ENCODE data around the gene B4GALT4.
"Not testable (repeated sequence)": the region's sequence is repeated elsewhere in the genome, so short reads cannot be mapped to it uniquely, and the experiment has no call there.

B4GALT4 gene

GRCh38 chr3:119195911-119196310 lies 44.8 kb downstream of the B4GALT4 start:
- no peak for DNase-seq (ENCODE audit: low read depth)

DNA sequence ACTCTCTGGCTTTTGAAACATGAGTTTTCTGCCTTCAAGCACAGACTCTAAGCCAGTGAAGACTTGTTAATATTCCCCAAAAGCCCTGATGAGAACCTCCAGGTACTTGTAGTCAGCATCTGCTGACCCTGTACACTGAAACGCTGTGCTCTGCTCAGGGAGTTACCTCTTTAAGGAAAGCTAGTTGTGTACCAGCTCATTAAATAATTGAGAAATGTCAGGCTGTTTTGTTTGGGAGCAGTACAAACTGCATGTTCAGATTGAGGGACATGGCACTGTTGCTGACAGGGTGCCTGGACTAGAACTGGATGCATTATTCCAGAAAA lies 45.6 kb downstream of the B4GALT4 start:
- DNase-seq (ENCODE audit: low read depth): no peak

- no peak for DNase-seq (ENCODE audit: low read depth)
Observed at GRCh38 chr3:119194237-119195150, 46.2 kb downstream of the B4GALT4 start.

DNA sequence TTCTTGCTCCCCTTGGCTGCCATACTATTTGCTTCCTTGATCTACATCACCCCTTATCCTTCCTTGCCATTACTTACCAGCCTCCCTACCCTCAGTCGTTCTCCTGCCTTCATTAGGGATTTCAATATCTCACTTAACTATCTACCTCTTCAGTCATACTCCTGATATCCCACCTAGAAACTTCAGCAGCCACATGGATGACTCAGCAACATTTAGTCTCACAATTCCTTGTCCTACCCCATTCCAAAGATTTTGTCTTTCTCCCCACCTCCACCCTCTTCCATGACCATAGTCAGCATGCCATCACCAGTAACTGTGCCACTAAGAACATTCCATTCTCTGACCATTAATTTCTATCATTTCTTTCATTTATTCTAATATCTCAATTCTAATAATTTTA lies 48.9 kb downstream of the B4GALT4 start:
- DNase-seq (ENCODE audit: low read depth): no peak

DNA sequence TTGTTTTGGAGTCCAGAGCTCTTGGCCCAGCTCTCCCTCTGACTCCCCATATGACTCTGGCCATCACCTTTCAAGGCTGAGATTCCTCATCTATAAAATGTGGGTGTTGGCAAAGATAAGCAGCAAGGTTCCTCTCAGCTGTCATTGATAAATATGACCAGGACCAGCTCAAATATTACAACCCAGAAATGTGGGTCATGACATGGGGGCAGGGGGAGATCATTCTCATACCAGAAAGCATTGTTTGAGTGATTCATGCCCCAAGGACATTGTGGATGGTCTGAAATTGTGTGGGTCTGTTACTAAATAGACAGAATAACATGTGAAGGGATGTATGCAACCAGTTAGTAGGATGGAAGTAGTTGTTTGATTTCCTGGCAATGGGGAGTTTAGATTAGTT lies 53.4 kb downstream of the B4GALT4 start:
- DNase-seq (ENCODE audit: low read depth): no peak

DNA sequence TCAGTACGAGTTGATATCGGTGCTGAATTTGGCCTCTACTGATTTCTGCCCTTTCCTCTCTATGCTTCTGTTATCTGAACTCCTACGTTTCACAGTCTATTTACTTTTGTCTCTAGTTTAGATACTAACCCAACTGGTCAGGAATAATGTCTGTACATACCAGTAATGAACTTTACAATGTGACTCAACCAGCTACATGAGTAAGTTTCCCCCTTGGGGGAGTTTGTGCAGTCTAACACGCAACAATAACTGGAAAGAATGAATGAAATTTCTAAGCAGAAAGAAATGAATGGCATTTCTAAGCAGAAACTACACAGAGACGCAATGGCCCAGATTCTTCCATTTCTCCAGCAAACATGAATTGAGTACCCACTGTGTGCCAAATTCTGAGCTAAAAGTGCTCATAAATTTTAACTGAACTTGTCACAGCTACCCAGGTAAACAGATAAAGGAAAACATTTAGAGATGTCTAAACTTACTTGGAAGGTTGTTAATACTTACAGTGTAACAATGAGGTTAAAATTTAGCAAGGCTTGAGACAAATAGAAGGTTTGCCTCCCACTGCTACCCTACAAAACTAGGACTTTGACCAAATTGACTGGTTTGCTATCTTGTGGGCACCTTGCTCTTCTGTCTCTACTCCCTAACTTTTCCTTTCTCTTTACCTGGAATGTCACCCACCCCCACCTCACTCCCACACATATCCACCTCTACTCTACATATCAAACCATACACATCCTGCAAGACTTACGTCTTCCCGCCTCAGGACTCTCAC lies 55.7 kb downstream of the B4GALT4 start:
- no peak for DNase-seq (ENCODE audit: low read depth)

DNA sequence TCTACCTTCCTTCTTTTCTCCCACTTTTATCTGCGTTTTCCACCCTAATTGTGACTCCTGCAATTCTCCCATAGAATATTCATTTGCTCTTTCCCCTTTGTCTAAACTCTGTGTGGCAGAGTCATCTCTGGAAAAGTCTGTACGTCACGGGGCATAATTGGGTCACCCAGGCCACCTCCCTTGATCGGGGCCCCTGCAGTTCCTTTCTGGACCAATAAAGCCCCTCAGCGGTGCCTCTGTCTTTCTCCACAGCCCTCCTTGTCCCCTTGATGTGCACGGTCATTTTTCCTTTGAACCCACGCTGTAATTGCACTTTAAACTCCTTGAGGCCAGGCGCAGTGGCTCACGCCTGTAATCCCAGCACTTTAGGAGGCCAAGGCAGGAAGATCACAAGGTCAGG lies 56.6 kb downstream of the B4GALT4 start:
- DNase-seq (ENCODE audit: low read depth): no peak

GRCh38 chr3:119181765-119182164 lies 58.9 kb downstream of the B4GALT4 start:
- no peak for DNase-seq (ENCODE audit: low read depth)

DNA sequence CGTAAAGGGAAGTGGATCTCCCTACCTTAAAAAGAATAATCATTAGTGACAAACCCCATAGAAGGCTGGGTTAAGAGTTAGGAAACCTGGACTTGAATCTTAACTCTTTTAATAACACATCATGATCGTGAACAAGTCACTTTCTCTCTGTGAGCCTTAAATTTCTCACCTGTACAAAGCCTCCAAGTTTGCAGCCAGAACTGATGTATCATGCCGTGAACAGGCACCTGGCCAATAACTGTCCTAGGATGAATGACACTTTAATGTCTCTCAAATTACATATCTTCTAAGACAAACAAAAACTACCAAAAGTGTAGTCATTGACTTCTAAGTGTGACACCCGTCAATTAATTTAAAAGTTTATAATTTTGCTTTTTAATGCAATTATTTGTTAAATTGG lies 63.4 kb downstream of the B4GALT4 start:
- no peak for DNase-seq (ENCODE audit: low read depth)

GRCh38 chr3:119176778-119177177 lies 63.9 kb downstream of the B4GALT4 start:
- no peak for DNase-seq (ENCODE audit: low read depth)

- no peak for DNase-seq (ENCODE audit: low read depth)
Observed at GRCh38 chr3:119175872-119176756, 64.6 kb downstream of the B4GALT4 start.

DNA sequence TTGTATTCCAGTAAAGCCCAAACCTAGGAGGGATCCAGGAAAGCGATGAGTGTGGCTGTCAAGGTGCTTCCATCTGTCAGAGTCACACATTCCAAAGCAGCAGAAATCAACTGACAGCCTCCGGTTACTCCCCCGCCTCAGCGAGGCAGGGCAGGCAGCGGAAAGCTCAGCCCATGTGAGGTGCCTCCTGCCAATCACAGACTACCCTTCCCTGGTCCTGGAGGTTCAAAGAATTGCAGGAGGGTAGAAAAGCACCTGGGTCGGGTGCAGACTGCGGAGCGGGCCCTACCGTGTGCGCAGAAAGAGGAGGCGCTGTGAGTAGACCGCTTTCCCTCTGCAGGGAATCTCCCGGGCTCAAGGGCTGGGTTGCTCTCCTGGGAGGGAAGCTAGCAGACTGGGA lies 67.4 kb downstream of the B4GALT4 start, which contains the start of gene UPK1B:
Gene UPK1B, plus strand, starts transcription at position 274 of the 400 bp plus-strand sequence. CDS start 13,144 bp downstream, outside the sequence.
- no peak for DNase-seq (ENCODE audit: low read depth)

DNA sequence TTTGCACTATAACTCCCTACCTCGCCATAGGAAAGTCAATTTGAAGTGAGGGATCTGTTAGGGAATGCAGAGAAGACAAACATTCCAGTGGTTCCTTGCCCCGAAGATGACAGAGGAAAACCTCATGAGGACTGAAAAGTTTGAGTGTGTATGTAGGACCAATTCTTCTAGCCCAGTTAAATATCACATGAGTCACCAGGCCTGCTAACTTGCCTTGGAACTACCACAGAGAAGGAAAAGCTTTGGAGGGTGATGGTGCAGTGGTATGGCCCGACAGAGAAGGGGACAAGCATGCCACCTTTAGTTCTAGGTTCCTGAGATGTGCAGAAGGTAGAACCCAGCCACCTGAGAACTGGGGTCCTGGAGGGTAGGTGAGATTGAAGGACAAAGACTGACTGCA lies 69.9 kb downstream of the B4GALT4 start:
- no peak for DNase-seq (ENCODE audit: low read depth)

- not testable (repeated sequence) for DNase-seq (ENCODE audit: low read depth)
Observed at GRCh38 chr3:119164745-119165144, 75.9 kb downstream of the B4GALT4 start.

Measured in activated T-helper 1 cell treated with Interleukin-2 at 50 U/mL for 16 hours (primary cell).